ENCODE measurements around the gene ADGRD1.

ADGRD1 gene

DNA sequence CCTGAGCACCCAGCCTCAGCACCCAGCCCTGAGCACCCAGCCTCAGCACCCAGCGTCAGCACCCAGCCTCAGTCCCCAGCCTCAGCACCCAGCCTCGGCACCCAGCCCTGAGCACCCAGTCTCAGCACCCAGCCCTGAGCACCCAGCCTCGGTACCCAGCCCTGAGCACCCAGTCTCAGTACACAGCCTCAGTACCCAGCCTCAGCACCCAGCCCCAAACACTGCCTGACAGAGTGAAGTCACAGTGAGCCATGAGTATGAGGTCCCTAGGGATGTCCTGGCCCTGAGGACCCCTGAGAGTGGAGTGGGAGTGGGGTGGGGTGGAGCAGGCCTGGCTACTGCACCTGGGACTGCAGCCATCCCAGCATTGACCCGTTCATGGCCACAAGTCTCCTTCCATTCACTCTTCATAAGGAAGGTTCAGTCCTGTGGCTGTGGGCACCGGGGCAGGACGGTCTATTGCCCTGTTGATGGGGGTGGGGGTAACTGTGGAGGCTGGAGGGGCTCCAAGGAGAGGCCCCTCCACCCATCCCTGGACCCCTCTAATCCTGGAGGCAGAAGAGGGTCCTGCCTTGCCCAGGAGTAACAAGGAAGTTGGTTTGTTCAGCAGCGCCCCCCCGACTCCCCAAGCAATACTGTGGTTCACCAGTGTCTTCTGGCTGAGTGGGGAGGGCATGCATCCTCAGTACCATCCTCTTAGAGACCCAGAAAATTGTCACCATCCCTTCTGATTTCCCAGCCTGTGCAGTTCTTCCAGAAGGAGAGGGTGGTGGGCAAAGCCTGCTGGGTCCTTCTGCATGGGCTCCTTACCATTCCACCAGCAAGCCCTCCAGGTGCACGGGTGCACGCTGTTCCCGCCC lies 140.5 kb downstream of the ADGRD1 start:
- DNase-seq: no peak

DNA sequence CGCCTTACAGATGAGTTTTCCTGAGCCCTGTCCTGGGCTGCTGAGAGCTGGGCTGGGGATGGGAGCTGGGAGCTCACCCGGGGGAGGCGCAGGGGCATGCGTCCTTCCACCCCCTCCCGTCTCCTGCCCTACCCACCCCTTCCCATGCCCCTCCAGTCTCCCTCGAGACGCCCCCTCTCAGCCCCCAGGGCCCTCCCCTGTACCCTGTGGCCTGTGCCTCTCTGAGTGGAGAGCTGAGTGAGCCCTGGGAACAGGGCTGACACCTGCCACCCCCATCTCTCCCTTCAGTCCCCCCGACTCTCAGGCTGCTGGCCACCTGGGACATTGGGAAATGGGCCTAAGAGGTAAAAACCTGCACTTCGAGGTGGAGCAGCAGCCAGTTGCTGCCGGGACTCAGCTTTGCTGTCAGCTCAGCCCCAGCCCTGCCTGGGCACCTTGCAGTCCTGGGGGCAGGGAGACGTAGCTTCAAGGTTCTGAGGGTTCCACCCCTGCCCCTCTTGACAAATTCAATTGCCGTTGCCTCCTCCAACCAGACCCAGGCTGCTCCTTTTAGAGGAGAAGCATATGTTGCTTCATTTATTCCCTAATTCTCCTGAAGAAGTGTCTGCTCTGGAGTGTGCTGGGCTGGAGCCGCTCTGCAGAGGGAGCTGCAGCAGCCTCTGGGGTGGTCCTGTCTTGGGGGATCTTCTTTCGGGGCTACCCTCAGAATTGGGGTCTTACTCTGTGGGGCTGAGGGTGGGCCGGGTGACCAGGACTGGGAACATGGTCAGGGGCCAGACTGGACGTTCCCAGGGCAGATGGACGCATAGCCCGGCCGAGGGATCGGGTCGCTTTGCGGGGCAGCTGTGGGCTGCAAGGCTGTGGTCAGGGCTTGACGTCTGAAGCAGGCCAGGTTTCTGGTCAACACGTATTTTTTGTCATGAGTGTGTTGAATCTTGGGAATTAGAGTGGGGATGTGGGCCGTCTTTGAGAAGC lies 141.4 kb downstream of the ADGRD1 start:
- DNase-seq: no peak

DNA sequence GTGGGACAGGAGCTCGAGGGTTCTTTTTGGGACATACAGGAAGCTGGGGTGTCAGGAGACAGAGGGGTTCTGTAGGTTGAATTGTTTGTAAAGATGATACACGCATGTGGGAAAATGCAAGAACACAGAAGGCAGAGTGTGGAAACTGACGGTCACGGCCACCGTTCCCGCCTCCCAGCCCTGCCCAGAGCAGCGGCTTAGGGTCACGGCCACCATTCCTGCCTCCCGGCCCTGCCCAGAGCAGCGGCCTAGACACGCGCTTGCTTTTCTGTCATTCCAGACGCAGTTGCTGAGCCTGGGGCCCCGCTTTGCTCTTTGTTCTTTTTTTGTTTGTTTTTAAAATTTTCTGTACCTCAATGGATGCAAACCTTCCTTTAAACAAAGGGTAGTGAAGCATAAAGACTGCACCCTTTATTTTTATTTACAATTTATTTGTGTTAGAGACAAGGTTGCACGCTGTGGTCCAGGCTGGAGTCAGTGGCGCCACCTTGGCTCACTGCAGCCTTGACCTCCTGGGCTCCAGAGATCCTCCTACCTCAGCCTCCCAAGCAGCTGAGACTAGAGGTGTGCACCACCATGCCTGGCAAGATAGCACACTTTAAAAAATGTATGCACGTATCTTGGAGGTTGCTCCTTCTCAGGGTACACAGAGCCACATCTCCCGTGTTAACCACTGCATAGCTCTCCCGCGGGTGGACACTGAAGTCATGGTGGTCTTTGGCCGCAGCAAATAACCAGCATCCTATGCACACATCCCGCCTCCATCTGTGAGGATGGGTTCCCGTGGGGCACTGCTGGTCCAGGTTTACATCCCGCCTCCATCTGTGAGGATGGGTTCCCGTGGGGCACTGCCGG lies 142.3 kb downstream of the ADGRD1 start:
- DNase-seq: no peak

DNA sequence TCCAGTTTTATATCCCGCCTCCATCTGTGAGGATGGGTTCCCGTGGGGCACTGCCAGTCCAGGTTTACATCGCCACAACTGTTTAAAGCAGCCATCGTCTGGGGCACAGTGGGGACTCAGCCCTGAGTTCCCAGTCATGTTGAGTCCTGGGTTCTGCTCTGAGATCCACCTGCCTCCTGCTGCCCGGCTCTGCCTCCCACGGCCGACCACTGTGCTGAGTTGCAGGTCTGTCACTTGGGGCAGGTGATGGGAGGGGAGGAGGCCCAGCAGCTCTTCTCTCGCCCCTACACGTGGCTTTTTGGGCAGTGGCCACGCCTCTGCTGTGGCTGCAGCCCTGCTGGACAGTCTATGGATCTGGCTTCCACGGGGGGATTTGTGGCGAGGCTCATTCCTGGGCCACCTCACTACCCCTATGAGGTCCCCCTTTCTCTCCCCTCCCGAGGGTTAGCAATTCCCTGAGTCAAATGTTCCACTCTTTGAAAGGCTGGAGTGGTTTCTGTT lies 143.0 kb downstream of the ADGRD1 start:
- no peak for DNase-seq

DNA sequence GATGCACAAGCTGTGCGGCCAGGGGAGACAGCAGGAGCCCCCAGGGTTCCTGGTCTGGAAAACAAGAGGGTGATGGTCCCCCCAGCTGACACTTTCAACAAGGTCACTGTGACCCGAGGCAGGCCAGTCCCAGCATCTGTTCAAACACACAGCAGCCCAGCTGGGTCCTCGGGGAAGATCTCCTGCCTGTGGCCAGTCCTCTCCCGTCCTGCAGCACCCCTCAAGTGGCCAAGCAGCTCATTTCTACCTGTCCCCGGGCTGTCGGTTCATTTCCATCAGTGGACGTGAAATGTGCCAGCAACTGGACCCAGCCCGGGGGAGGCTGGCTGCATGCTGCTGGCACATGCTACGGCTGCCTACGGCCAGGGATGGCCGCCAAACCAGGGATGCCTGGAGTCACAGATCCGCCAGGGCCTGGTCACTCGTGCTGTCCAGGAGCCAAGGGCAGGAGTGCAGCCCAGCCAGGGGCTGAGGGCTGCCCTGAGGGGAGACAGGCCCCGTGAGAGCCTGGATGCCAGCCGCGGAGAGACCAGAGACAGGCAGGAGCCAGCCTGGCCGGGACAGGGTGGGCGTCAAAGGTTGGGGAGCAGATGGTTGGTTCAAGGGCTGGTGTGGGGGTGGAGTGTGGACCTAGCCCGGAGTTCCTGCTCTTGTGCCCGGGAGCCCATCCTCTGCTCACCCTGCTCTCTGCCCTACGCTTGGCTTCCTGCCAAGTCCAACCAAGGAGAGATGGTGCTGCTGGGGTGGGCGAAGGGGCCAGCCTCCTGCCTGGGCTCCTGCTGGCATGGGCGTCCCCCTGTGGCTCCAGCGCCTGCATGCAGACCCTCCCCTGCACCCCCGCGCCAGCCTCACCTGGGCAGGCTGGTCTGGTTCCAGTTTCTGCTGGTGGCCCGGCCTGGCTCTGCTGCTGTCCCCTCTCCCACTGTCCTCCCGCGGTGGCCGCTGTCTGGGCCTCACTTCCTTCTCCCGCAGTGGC lies 143.8 kb downstream of the ADGRD1 start:
- DNase-seq: no peak

DNA sequence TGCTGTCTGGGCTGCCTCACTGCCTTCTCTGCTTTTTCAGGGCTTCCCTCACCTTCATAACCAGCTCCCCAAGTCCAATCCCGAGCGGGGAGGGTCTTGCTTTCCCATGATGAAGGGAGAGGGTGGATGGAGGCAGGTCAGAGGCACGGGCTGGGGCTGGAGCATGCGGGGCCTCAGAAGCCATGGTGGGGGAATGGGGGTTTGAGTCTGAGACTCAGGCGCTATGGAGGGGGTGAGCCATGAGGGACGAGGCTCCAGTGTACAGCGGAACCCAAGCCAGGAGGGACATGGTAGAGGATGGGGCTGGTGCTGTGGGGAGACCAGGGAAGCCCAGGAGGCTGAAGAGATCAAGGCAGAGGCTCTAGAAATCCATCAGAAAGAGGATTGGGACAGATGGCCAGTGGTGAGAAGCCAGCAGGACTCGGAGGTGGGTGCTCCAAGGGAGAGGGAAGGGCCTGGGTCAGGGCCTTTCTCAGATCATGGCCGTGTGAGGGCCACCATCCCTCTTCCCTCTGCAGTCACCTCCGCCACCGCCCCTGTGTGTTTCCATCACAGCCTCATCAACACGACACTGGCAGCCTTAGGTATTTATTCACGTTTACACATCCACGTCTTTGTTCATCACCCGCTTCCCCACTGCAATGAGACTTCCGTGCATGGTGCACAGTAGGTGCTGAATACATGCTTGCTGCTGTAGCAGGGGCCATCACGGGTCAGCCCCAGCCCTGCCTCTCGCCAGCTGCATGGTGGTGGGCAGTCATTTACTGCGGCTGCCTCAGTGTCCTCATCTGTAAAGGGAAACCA lies 144.7 kb downstream of the ADGRD1 start:
- DNase-seq: no peak

DNA sequence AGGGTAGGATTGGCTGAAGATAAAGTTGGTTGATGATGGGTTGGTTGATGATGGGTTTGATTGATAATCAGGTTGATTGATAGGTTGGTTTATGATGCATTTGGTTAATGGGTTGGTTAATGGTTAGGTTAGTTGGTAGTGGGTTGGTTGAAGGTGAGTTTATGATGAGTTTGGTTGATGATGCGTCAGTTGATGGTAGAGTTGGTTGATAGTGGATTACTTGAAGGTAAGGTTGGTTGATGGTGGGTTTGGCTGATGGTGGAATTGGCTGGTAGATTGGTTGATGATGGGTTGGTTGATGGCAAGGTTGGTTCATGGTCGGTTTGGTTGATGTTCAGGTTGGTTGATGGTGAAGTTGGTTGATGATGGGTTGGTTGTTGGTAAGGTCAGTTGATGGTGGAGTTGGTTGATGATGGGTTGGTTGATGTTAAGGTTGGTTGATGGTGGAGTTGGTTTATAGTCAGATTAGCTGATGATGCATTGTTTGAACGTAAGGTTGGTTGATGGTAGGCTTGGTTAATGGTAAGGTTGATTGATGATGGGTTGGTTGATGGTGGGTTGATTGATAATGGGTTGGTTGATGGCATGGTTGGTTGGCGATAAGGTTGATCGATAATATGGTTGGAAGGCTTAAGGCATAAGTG lies 146.4 kb downstream of the ADGRD1 start:
- DNase-seq: no peak

DNA sequence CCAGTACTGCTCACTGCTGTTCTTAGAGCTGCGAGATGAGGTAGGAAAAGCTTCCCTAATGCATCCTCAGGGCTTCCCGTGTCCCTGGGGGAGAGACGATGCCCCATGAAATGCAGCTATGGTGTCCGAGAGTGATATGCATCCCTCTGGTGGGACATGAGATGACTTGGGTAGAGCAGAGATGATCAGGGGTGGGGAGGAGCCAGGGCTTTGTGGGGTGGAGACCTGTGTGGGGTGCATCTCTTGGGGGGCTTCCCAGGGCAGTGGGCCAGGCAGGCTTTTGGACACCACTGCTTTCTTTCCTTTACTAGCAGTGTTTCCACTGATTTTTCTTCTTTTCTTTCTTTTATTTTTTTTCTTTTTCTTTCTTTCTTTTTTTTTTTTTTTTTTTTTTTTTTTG lies 147.3 kb downstream of the ADGRD1 start:
- no peak for DNase-seq

DNA sequence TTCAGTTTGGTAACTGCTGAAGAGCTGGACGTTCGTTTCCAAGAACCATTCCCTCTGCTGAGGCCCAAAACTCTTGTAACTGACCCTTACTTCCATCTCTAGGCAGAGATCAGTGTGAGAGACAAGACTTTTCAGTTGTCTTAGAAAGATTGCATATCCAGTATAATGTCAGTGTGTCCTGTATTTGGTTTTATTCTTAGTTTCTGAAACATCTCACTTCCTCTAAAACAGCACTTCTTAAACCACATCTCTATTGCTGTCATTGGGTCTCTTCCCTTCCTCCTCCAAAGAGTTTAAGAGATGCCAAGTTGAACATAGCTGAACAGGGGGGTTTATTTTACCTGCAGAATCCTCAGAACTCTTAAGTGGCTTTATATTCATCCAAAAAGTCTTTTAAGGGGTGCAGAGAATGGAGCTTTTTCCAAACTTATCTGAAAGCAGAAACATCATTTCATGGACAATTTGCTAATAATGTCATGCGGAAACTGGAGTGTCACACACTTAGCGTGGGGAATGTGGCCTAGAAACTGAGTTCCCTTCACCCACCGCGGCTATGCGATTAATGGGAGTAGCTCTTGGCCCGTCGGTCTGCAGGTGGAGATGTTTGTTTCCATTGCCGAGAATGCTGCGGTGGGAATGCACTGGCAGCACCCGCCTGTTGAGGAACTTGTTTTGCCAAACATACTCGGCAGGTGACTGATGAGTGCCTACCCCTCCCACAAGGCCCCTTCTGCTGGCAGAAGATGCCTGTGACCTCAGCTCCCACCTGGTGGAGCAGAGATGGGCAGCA lies 148.2 kb downstream of the ADGRD1 start:
- no peak for DNase-seq

DNA sequence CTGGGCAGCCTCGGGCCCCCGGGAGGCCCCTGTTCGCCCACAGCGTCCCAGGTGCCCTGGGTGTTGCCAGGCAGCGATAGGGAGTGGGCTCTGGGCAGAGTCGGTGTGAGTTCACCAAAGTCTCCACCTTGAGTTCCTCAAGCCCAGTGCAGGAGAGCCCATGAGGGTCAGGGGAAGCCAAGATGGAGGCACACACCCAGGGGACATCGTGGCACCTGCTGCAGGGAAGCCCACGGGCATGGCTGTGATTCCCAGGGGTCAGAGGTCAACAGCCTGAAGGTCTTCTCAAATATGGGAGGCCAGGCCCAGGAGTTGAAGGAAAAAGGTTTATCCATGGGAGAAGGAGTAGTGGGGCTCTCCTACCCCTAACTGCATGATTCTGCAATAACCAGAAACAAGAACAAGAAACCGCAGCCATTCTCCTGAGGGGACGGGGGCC lies 148.8 kb downstream of the ADGRD1 start:
- DNase-seq: no peak

DNA sequence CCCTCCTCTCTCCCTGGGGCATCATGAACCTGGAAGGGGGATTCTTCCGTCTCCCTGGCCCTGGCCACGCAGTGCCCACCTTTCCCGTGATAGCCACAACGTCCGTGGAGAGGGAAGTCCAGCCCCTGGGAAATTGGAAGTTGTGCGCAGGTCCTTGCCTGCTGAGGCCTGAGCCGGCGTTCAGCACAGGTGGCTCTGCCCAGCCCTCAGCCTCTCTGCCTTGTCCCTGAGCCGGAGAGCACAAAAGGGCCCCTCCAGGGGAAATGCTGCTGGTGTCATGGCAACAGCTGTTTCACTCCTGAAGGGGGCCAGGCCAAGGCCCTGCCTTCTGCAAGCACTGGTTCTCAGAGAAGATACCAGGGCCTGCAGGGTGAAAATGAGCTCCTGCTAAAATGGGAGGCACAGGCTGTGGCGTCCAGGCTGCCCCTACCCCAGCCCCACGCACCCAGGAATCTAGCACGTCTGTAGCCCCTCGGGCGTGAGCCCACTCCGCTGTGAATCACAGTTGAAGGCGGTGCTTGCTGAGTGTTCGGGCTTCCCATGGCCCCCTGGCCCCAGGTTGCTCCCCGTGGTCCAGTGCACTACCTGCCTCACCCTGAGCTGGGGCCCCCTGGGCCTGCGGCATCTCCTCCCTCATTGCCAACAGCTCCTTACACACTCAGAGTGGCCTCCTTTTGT lies 149.4 kb downstream of the ADGRD1 start:
- DNase-seq: no peak

DNA sequence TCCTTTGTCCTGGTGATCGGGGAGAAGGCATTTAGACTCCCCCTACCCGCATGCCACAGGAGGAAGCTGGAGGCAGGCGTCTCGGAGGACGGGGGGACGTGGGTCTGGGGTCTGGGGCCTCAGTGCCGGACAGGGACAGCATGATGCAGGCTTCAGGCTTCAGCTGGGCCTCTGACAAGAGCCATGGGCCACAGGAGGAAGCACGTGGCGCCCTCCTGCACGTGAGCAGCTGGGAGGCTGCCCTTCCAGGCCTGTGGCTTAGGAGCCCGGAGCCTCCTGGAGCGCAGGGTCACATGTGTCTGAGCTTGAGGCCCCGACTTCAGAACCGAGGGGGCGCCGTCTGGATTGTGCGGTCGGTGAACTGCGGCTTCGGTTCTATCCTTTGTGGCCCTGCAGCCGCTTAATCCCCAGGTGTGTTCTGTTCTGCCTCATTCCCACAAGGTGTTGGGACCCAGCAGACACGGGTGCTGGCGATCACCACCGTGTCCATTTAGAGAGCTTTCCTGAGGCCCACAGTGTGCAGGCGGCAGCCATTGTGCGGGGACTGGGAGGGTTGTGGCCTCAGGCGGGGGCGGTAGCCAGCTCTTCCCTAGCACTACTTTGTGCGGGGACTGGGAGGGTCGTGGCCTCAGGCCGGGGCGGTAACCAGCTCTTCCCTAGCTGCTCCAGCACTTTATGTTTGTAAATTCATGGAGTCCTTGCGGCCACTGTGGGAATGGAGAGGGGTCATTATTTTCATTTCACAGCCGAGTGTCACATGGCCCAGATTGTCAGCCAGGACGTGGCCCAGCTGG lies 150.2 kb downstream of the ADGRD1 start:
- no peak for DNase-seq

DNA sequence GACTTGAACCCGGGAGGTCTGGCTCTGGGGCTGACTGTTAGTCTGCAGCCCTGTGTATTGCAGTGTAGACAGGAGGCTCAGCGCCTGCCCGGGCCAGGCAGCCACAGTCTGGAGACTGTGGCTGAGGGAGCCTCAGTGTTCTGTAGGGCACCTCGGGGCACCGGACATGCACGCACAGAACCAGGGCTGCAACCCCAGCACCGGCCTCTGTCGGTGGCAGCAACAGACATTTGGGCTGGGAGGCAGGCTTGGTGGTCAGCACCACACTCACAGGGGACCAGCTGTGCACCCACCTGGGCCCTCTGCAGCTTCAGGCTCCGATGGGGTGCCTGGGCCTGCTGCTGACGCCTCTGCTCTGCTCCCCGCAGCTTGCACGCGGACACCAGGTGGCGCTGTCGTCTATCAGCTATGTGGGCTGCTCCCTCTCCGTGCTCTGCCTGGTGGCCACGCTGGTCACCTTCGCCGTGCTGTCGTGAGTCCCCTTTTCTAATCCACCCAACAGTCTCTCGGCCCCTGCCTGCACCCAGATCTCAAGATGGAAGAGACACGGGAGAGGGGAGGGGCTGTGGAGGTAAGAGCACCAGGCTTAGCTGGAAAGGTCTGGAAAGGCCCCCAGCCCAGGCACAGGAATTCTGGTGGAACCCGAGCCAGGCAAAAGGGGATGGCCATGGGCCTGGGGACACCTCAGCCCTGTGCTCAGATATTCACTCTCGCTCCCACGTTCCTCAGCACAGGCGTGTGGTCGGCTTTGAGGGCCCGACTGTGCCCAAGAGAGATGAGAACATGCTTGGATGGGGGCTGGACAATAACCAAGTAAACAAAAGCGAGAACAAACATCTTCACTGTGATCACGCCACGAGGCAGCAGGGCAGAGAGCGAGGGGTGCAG lies 151.0 kb downstream of the ADGRD1 start:
- DNase-seq: peak; percentile 84

DNA sequence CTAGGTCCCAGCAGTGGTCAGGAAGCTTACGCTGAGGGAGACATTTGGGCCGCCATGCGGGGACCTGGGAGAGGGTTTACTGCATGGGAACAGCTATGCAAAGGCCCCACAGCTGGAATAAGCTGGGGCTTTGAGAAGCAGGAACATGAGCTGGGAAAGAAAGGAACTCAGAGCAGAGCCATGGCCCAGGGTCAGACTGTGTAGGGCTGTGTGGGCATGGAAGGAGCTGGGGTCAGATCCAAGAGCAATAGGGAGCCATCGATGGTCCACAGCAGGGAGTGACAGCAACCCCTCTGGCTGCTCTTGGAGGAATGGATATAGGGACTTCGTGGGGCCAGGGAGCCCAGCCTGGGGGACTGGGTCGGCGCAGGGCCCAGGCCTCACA lies 151.6 kb downstream of the ADGRD1 start:
- DNase-seq: no peak

DNA sequence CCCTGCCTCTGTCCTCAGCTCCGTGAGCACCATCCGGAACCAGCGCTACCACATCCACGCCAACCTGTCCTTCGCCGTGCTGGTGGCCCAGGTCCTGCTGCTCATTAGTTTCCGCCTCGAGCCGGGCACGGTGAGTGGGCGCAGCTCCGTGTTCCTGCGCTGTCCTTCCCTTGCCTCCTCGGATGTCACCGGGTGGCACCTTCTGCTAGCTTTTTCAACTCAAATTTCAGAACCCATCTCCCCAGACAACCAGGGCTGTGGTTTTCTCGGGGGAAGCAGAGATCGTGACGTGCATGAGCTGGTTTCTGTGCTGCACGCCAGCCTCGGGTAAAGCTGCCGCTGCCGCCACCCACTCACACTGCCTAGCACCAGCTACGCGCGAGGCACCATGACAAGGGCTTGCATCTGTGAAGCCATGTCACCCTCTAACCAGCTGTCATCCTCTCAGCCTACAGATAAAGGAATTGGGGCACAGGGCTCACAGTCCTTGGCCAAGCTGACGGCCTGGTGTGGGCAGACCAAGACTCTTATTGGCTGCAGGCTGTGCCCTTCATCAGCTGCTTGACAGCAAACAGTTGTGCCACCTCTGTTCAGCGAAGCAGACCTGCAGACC lies 152.1 kb downstream of the ADGRD1 start:
- peak; percentile 38 for DNase-seq

DNA sequence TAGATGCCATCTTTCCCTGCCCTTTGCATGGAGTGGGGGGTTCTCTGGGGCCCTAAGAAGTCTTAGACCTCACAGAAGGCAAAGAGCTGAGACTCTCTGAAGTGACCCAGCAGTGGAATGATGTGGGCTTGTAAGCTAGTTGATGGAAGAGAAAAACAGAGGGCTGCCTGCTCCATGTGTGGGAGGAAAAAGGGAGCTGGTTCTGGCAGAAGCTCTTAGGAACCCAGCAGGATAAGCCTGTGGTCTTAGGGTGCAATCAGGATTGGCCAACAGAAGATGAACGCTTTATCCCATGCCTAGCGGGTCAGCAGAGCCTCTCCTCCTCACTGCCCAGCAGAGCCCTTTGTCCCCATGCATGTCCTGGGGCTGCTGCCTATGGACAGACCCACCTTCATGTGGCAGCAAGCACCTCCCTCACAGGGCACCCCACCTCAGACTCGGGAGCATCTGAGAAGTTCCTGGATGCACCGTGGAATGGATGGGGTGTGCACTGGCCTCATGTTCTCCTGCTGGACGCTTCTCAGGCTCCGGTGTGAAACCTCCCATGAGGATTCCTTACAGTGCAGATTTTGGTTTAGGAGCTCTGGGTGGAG lies 152.7 kb downstream of the ADGRD1 start:
- no peak for DNase-seq

Measured in CD4-positive, alpha-beta T cell treated with Interleukin-6 for 4 hours (primary cell).